Measurements from ENCODE around the gene SSNA1.

The SSNA1 gene

GRCh38 chr9:137232101-137232500 is 43.6 kb downstream of the SSNA1 start:
- DNase-seq (ENCODE audit: low read depth, low spot score): no peak
- TF ChIP-seq CTCF (IDR thresholded peaks at IDR 0.05; ENCODE audit: insufficient read depth, low read length, missing control alignments): no peak
- H3K4me3 ChIP-seq (ENCODE audit: low read depth, low read length): no peak overlapping the region
- CTCF ChIA-PET: interaction anchor here (1.5 kb wide), 1 partner anchor 185 kb away, joined by 3 read pairs; no protein-coding TSS in a partner anchor
- POLR2A ChIA-PET: no interaction called here

- DNase-seq (ENCODE audit: low read depth, low spot score): no peak
- TF ChIP-seq CTCF (IDR thresholded peaks at IDR 0.05; ENCODE audit: insufficient read depth, low read length, missing control alignments): no peak
- no peak overlapping the region for H3K4me3 ChIP-seq (ENCODE audit: low read depth, low read length)
- POLR2A ChIA-PET: interaction anchor here (0.6 kb wide), 1 partner anchor 174 kb away, joined by 3 read pairs; no protein-coding TSS in a partner anchor
- CTCF ChIA-PET: interaction anchor here (1.5 kb wide), 1 partner anchor 186 kb away, joined by 3 read pairs; no protein-coding TSS in a partner anchor
These were observed 44.0 kb downstream of the SSNA1 start for GRCh38 chr9:137232510-137232909.

- no peak for DNase-seq (ENCODE audit: low read depth, low spot score)
- CTCF ChIA-PET: interaction anchor here (8.1 kb wide), 1 partner anchor 8 kb away, joined by 139 read pairs; the partner anchor contains the start of genes CYSRT1, RNF208 and RNF224
- H3K4me3 ChIP-seq (ENCODE audit: low read depth, low read length): no peak overlapping the region
- POLR2A ChIA-PET: no interaction called here
- no peak for TF ChIP-seq CTCF (IDR thresholded peaks at IDR 0.05; ENCODE audit: insufficient read depth, low read length, missing control alignments)
These were observed 44.9 kb downstream of the SSNA1 start for GRCh38 chr9:137233143-137233980.

GRCh38 chr9:137234055-137234697 is 45.7 kb downstream of the SSNA1 start:
- CTCF ChIA-PET: interaction anchor here (1.0 to 8.1 kb wide), 3 partner anchors 9 to 57 kb away, joined by 3 to 139 read pairs (median 6); partner anchors contain the start of genes CYSRT1, RNF208 and RNF224
- POLR2A ChIA-PET: interaction anchor here (1.0 kb wide), 1 partner anchor 11 kb away, joined by 3 read pairs; no protein-coding TSS in a partner anchor

GRCh38 chr9:137234758-137235423 is 46.4 kb downstream of the SSNA1 start:
- H3K4me3 ChIP-seq (ENCODE audit: low read depth, low read length): no peak overlapping the region
- no peak for DNase-seq (ENCODE audit: low read depth, low spot score)
- CTCF ChIA-PET: interaction anchor here (0.7 to 8.1 kb wide), 5 partner anchors 10 to 58 kb away, joined by 3 to 139 read pairs (median 4); partner anchors contain the start of genes CYSRT1, NDOR1, RNF208 and RNF224
- TF ChIP-seq CTCF (IDR thresholded peaks at IDR 0.05; ENCODE audit: insufficient read depth, low read length, missing control alignments): no peak
- POLR2A ChIA-PET: interaction anchor here (1.0 kb wide), 1 partner anchor 12 kb away, joined by 3 read pairs; no protein-coding TSS in a partner anchor

More at GRCh38 chr9:137234055-137234697, 45.7 kb downstream of the SSNA1 start:
- no peak for TF ChIP-seq CTCF (IDR thresholded peaks at IDR 0.05; ENCODE audit: insufficient read depth, low read length, missing control alignments)
- DNase-seq (ENCODE audit: low read depth, low spot score): no peak
- no peak overlapping the region for H3K4me3 ChIP-seq (ENCODE audit: low read depth, low read length)

Data from AG04449 (cell line).